GM18951 (cell line): ENCODE measurements around the gene GTF2A1L.

Source experiments
- POLR2A ChIP-seq: IDR thresholded peaks from 4 replicates; pipeline ENCODE4 v1.6.1; 2011; ENCODE audit warnings: mild to moderate bottlenecking; ENCODE audit not compliant: insufficient read length, insufficient read depth; ENCODE audit errors: extremely low read depth
- in situ Hi-C: fragments of 300-500 bp; cut with MboI; formaldehyde crosslinking; loops from one replicate; pipeline ENCODE4 v1.12.0; 2022; ENCODE audit warnings: low sequenced_read_pairs, mixed read lengths, inconsistent platforms; ENCODE audit not compliant: unreplicated experiment

The GTF2A1L gene

DNA sequence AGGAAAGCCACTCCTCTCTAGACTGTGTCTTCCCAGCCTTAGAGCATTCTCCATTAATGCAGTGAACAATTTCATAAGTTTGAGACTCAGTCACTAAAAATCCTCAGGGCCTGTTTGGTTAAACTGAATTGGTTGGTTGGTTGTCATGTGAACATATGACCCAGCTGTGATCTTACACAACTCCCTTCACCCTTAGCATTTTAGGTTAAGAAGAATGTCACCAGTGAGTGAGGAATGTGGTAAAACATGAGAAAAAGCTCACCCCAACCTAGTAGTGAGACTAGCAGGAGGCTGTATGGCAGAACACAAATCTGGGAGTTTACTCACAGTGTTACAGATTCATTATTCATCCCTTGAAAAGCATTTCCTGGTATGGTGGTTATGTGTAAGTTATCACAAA, 105.5 kb downstream of the GTF2A1L start:
- no peak for TF ChIP-seq POLR2A
- in situ Hi-C loops = no loop called here

GRCh38 chr2:48724278-48724677, 106.6 kb downstream of the GTF2A1L start:
- in situ Hi-C loops = no loop called here
- TF ChIP-seq POLR2A = no peak

DNA sequence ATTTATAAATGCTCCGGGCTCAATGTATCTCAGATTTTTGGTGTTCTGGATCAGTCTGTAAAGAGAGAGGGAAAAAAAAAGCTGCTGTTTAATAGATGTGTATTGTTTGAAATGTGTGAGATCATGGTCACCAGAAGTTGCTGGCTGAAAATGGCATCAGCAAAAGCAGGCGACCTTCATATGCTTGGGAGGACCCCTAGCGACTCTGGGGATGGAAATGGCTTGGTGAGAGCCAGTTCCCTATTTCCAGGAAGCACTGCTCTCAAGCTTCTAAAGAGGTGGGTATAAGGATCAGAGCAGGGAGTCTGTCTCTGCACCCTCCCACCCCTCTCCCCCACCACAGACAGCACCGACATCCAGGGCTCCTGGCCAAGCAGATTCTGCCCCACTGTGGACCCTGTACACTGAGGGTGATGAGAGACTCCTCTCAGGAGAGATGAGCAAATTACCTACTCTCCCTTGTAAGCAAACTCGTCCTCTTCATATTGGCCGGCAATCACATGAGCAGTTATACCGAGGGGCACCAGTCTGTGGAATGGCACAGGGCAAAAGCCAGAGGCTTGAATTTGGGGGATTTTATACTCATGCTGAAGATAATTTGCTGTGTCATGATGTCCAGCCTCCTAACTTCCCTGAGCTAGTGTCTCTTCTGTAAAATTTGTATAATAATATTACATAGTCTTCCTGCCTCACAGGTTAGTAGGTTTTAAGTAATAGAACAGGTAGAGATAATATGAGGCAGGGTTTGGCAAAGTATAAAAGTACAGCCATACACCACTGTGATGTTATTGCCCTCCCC, 108.2 kb downstream of the GTF2A1L start:
- no peak for TF ChIP-seq POLR2A
- in situ Hi-C loops = no loop called here

DNA sequence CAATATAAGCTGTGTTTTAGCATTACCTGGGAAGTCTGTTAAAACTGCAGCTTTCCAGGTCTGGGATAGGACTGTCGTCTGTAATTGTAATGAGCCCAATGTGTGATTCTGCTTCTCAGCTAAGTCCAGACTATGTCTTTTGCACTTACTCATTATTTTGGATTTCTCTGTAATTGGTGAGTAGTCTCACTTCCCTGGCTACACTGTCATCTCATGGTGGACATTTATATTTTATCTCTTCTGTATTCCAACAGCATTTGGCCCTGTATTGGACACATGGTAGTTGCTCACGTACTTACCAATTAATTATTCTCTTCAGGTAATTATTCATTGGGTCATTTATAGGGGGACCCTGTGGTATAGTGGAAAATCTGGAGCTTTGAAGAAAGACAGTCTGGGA, 109.9 kb downstream of the GTF2A1L start:
- no peak for TF ChIP-seq POLR2A
- in situ Hi-C loops = no loop called here

GRCh38 chr2:48728295-48728694, 110.6 kb downstream of the GTF2A1L start:
- in situ Hi-C loops = no loop called here
- TF ChIP-seq POLR2A = no peak

GRCh38 chr2:48728840-48729239, 111.2 kb downstream of the GTF2A1L start:
- in situ Hi-C loops = no loop called here

More at GRCh38 chr2:48728840-48729239, 111.2 kb downstream of the GTF2A1L start:
- no peak for TF ChIP-seq POLR2A
